HUDEP-2 (cell line): ENCODE data around the gene CIAO2A.
"Not testable (repeated sequence)": the region's sequence is repeated elsewhere in the genome, so short reads cannot be mapped to it uniquely, and the experiment has no call there.

Experiments
- DNase-seq, 76 experiments: peaks; one replicate each; lab custom pipeline; 2025; ENCODE audit not compliant: unreplicated experiment in 76 of 76; lab: John Stamatoyannopoulos, UW

The CIAO2A gene, protein sequence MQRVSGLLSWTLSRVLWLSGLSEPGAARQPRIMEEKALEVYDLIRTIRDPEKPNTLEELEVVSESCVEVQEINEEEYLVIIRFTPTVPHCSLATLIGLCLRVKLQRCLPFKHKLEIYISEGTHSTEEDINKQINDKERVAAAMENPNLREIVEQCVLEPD

GRCh38 chr15:64093627-64094417 is at the start of gene CIAO2A:
Gene CIAO2A, minus strand, starts transcription at chr15:64093838. Its CDS starts 70 bp downstream, at chr15:64093768.
- peak; percentile 16 to 99 (median 95) for DNase-seq

- DNase-seq: no peak
These were observed 49.6 kb upstream of the CIAO2A start for GRCh38 chr15:64143276-64143675.

DNA sequence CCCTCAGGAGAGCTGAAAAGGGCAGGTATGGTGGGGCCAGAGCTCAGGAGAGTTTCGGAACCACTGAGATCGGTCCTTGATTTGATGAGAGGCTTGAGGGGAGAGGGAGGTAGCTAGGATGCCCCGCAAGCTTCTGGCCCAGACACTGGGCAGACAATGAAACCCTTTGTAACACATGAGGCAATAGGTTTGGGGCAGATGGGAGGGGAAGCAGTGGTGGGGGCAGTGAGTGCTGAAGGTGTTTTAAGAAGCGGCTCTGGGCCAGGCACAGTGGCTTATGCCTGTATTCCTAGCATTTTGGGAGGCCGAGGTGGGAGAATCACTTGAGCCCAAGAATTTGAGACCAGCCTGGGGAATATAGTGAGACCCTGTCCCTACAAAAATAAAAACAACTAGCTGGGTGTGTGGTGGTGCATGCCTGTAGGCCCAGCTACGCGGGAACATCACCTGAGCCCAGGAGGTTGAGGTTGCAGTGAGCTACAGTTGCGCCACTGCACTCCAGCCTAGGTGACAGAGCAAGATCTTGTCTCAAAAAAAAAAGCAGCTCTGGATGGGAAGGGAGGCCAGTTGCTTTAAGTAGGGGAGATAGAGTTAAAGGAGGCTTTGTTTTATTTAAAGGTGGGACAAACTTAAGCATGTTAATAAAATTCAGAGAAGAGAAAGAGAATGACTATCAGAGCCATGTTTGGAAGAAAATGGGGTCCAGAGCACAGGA is 48.3 kb upstream of the CIAO2A start:
- no peak for DNase-seq

DNA sequence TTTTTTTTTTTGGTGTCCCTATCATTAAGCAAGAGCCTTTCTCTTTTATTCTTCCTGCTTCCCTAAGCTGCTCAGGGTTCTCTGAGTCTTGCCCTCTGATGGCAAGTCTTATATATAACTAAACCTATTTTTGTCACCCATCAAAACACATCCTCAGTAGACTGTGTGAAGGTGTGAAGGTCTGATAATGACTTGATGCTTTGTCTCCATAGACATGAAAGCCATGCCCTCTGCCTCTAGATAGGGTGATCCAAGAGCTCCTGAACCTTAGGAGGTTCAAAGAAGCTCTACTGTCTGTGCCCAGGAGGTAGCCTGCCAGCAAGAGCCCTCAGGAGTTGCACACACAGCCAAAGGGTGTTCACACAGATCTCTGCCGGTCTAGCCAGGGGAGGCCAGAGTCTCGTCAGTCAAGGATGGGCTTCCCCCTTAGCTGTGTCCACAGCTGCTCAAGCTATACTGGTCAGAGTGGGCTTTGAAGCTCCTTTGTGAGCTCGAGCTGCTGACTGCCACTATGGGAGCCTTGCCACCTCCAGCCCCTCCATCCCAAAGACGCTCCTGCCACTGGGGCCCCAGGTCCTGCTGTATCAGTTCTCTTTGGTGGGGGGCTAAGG is 44.8 kb upstream of the CIAO2A start:
- peak in 58 of 76 experiments; percentile 12 to 90 (median 45) for DNase-seq

- DNase-seq: peak in 55 of 76 experiments; percentile 8 to 69 (median 40)
These were observed 43.7 kb upstream of the CIAO2A start for GRCh38 chr15:64137226-64137833.

DNA sequence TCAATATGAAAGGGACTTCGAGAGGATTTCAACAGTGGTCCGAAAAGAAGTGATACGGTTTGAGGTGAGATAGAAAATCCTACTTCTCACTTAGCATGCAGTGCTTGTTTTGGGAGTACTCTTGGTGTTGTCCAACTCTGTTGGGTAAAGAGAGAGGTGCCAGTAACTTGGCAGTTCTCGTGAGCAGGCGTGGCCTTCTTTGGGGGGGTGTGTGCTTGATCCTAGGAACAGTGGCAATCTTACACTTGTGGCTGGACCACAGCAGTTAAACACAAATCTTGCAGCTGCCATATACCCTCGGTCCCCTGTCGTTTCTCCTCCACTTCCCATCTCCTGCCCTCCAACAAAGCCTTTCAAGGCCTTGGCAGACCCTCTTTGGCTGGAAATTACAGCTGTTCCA is 42.7 kb upstream of the CIAO2A start:
- DNase-seq: peak in 5 of 76 experiments; percentile 7 to 31 (median 16)

DNA sequence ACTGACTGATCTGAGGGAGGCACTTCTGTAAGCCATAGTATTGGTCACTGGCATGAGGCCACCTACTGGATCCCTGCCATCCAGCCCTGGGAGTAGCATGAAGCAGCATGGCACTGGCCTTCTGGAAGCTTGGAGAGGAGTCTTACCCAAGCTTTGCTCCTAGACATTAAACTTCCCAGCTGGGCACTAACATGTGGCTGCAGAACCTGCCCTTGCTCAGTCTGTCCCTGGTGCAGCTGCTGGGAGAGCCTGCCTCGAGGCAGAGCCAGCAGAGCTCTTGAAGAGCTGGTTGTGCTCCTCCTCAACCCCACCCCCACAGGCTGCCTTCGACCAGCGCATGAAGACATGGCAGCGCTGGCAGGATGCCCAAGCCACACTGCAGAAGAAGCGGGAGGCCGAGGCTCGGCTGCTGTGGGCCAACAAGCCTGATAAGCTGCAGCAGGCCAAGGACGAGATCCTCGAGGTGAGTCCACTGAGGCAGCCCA is 40.7 kb upstream of the CIAO2A start:
- peak; percentile 24 to 98 (median 92) for DNase-seq

DNA sequence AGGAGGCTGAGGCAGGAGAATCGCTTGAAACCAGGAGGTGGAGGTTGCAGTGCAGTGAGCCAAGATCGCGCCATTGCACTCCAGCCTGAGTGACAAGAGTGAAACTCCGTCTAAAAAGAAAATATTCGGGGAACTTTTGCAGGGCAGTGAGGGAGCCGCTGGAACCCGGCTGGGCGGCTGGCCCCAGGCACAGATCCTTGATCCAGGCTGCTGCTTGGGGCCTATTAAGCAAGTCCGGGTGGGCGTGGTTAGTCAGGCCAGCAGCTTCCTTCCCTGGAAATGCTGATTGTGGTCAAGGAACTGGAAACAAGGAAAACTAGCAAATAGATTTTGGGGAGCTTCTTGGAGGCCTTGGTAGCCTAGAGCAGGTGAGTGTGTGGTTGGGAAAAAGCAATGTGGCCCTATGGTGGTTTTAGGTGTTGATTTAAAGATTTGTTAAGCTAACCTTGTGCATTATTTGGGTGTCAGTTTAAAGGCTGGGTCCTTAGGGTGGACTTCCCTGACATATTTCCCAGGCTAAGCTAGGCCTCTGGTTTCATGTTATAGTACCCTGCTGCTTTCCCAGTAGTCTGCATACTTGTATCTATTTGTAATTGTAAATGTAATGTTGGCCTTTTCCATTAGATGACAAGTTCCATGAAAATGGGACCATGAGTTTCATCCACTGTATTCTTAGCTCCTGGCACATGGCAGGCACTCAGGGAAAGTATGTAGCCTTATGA is 40.1 kb upstream of the CIAO2A start:
- no peak for DNase-seq

GRCh38 chr15:64132217-64132616 is 38.6 kb upstream of the CIAO2A start:
- no peak for DNase-seq

GRCh38 chr15:64131547-64131946 is 37.9 kb upstream of the CIAO2A start:
- no peak for DNase-seq

- no peak for DNase-seq
These were observed 36.5 kb upstream of the CIAO2A start for GRCh38 chr15:64130159-64130558.

GRCh38 chr15:64127521-64128270 is 34.1 kb upstream of the CIAO2A start:
- DNase-seq: no peak

GRCh38 chr15:64125978-64126377 is 32.3 kb upstream of the CIAO2A start:
- DNase-seq: no peak

GRCh38 chr15:64122936-64123351 is 29.3 kb upstream of the CIAO2A start:
- DNase-seq: no peak

GRCh38 chr15:64122444-64122843 is 28.8 kb upstream of the CIAO2A start:
- no peak for DNase-seq

- no peak for DNase-seq
These were observed 28.0 kb upstream of the CIAO2A start for GRCh38 chr15:64121614-64122013.

GRCh38 chr15:64120322-64120721 is 26.7 kb upstream of the CIAO2A start:
- not testable (repeated sequence) for DNase-seq

GRCh38 chr15:64117759-64118487 is 24.3 kb upstream of the CIAO2A start:
- no peak for DNase-seq

DNA sequence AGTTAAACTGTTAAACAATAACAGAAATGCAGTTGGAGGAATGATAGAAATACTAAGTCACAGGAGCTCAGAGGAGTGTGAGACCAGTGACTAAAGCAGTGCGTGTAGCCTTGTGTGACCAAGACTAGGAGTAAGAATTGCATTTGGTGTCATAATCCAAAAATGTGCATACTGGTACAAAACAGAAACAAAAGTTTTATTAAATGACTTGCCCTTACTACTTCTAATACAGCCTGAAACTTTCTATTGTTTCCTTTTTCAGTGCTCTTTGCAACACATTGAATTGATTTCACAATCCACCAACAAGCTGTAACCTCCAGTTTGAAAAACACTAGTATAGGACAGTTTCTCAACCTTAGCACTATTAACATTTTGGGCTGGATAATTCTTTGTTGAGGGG is 19.3 kb upstream of the CIAO2A start:
- DNase-seq: no peak
